K562 (cell line): Measurements from ENCODE around the gene BAMBI. TPM values are rescaled to one million over a fixed set of nuclear protein-coding genes. Genes with fewer than 3 reads are reported as not detected.

Experiments
- ATF3 ChIP-seq, 2 experiments: fragments of 450-650 bp in 1 of 2; sonication (generic) in 1 of 2; formaldehyde crosslinking in 1 of 2; IDR thresholded peaks in 1 of 2; conservative IDR thresholded peaks in 1 of 2; 2 replicates each; pipeline versions ENCODE4 v1.6.1 to v1.8.1; 2016 to 2023; ENCODE audit warnings: mild to moderate bottlenecking in 2 of 2, moderate library complexity in 2 of 2, inconsistent platforms in 1 of 2, missing genetic modification reagents in 1 of 2
- BACH1 ChIP-seq: fragments of 200-800 bp; sonication (Bioruptor generic); IDR thresholded peaks from 2 replicates; pipeline ENCODE4 v1.6.1; 2016; ENCODE audit warnings: missing genetic modification characterization, missing compliant biosample characterization
- BCOR ChIP-seq: fragments of 450-650 bp; IDR thresholded peaks from 2 replicates; pipeline ENCODE4 v1.6.1; 2016
- CSDE1 ChIP-seq, 2 experiments: fragments of 450-650 bp; IDR thresholded peaks; 2 replicates each; pipeline ENCODE4 v1.6.1; 2016; ENCODE audit warnings: mild to moderate bottlenecking in 1 of 2
- DEAF1 ChIP-seq: fragments of 450-650 bp; formaldehyde crosslinking; IDR thresholded peaks from 2 replicates; pipeline ENCODE4 v1.4.0; 2020; ENCODE audit warnings: mild to moderate bottlenecking, moderate library complexity
- DMBX1 ChIP-seq: fragments of 250-450 bp; sonication (Bioruptor Pico); IDR thresholded peaks from 2 replicates; pipeline ENCODE4 v1.8.0; 2022; ENCODE audit warnings: inconsistent platforms, mild to moderate bottlenecking, moderate library complexity, borderline replicate concordance
- DPF2 ChIP-seq: fragments of 450-650 bp; IDR thresholded peaks from 2 replicates; pipeline ENCODE4 v1.6.1; 2016
- ESRRA ChIP-seq: fragments of 450-650 bp; IDR thresholded peaks from 2 replicates; pipeline ENCODE4 v1.6.1; 2014; ENCODE audit warnings: low read depth, mild to moderate bottlenecking, moderate library complexity, borderline replicate concordance
- FOSL1 ChIP-seq: fragments of 200-800 bp; sonication (Bioruptor generic); conservative IDR thresholded peaks from 2 replicates; pipeline ENCODE4 v1.6.1; 2016; ENCODE audit warnings: missing genetic modification characterization, missing compliant biosample characterization
- GATAD2B ChIP-seq: fragments of 450-650 bp; IDR thresholded peaks from 2 replicates; pipeline ENCODE4 v1.6.1; 2017; ENCODE audit warnings: mild to moderate bottlenecking, borderline replicate concordance
- MAFK ChIP-seq: IDR thresholded peaks from 2 replicates; pipeline ENCODE4 v1.6.1; 2011; ENCODE audit warnings: low read length, improper control_type of control experiment
- MTA1 ChIP-seq: fragments of 450-650 bp; IDR thresholded peaks from 2 replicates; pipeline ENCODE4 v1.6.1; 2017; ENCODE audit warnings: borderline replicate concordance
- RBBP5 ChIP-seq: fragments of 200-600 bp; sonication (generic); IDR thresholded peaks from 2 replicates; pipeline ENCODE4 v1.6.1; 2012; ENCODE audit warnings: borderline replicate concordance, mild to moderate bottlenecking, low read length, control low read depth, inconsistent platforms; ENCODE audit not compliant: insufficient read depth, poor library complexity, severe bottlenecking
- SIRT6 ChIP-seq: IDR thresholded peaks from one replicate; pipeline ENCODE4 v1.6.1; 2012; ENCODE audit warnings: low read depth, mild to moderate bottlenecking, control low read depth, inconsistent platforms, low read length, moderate library complexity
- USF2 ChIP-seq: sonication (generic); formaldehyde crosslinking; IDR thresholded peaks from 2 replicates; pipeline ENCODE4 v1.5.0; 2020; ENCODE audit warnings: missing genetic modification reagents
- ZNF217 ChIP-seq: sonication (generic); formaldehyde crosslinking; IDR thresholded peaks from 2 replicates; pipeline ENCODE4 v1.8.0; 2022; ENCODE audit warnings: mild to moderate bottlenecking, missing genetic modification reagents
- ZNF316 ChIP-seq: fragments of 450-650 bp; IDR thresholded peaks from 2 replicates; pipeline ENCODE4 v1.6.1; 2016
- ZNF780A ChIP-seq: fragments of 250-450 bp; sonication (Bioruptor Pico); IDR thresholded peaks from 2 replicates; pipeline ENCODE4 v1.5.0; 2021; ENCODE audit warnings: mild to moderate bottlenecking
- polyA plus RNA-seq, 8 experiments: library from polyadenylated mRNA; depleted of rRNA in 4 of 8; stranded (reverse) in 5 of 8; unstranded in 3 of 8; fragments of >200 nt; fragmentation: Nextera tagmentation in 2 of 8; fragmentation: Illumina TruSeq in 1 of 8; extraction: Ambion mirVana in 2 of 8; extraction: Trizol in 1 of 8; gene quantifications; 2 replicates each; pipeline versions ENCODE4 v1.2.1 to v1.2.3, GENCODE V29; 2011 to 2014; ENCODE audit warnings: inconsistent platforms in 1 of 8, missing spikeins in 1 of 8
- total RNA-seq, 7 experiments: library from RNA; depleted of rRNA in 6 of 7; stranded (reverse); fragments of >200 nt in 6 of 7; fragmentation: Illumina TruSeq in 2 of 7; extraction: Trizol in 2 of 7; gene quantifications; 2 replicates each; pipeline versions ENCODE4 v1.2.1 to v1.2.3, GENCODE V29; 2011 to 2021; ENCODE audit warnings: low replicate concordance in 1 of 7

Gene BAMBI
- total and polyA plus RNA-seq, 9 of the 15 experiments (the other 6 are each of a cell fraction or from before 2014, with no cell fraction given): 2.0 to 21.8 (median 13.5) TPM

- no peak for TF ChIP-seq GATAD2B
- no peak for TF ChIP-seq ZNF217
- TF ChIP-seq FOSL1 (tag): 0 out of 2 replicates have a peak, but pooled peaks have one; percentile 21
- TF ChIP-seq DEAF1: no peak
- peak; percentile 63; the same call in 1 of the 2 replicates for TF ChIP-seq ESRRA
- peak; percentile 70; the same call in 1 of the 2 replicates for TF ChIP-seq DPF2
- TF ChIP-seq USF2: no peak
- TF ChIP-seq ATF3 (IDR thresholded peaks at IDR 0.05): peak; percentile 9; the same call in 1 of the 2 replicates
- no peak for TF ChIP-seq ATF3 (CRISPR knock-in tag; conservative IDR thresholded peaks at IDR 0.05)
- no peak for TF ChIP-seq ZNF780A (CRISPR knock-in tag)
- TF ChIP-seq CSDE1 (IDR thresholded peaks at IDR 0.05): no peak
- TF ChIP-seq DMBX1 (CRISPR knock-in tag): no peak
- TF ChIP-seq SIRT6: no peak
- peak; percentile 89 for TF ChIP-seq ZNF316
- TF ChIP-seq RBBP5: no peak
- TF ChIP-seq MTA1: no peak
- TF ChIP-seq MAFK: peak; percentile 79; the same call in 1 of the 2 replicates
- peak; percentile 90 for TF ChIP-seq BACH1 (tag)
- no peak for TF ChIP-seq BCOR
These were observed 42.6 kb downstream of the BAMBI start (continued) for GRCh38 chr10:28719789-28720436.
